Measurements from ENCODE around the gene IL17RC. TPM values are rescaled to one million over a fixed set of nuclear protein-coding genes. Genes with fewer than 3 reads are reported as not detected.

IL17RC gene
- polyA plus RNA-seq, 4 donors = 37.8 to 47.6 (median 41.6) TPM

DNA sequence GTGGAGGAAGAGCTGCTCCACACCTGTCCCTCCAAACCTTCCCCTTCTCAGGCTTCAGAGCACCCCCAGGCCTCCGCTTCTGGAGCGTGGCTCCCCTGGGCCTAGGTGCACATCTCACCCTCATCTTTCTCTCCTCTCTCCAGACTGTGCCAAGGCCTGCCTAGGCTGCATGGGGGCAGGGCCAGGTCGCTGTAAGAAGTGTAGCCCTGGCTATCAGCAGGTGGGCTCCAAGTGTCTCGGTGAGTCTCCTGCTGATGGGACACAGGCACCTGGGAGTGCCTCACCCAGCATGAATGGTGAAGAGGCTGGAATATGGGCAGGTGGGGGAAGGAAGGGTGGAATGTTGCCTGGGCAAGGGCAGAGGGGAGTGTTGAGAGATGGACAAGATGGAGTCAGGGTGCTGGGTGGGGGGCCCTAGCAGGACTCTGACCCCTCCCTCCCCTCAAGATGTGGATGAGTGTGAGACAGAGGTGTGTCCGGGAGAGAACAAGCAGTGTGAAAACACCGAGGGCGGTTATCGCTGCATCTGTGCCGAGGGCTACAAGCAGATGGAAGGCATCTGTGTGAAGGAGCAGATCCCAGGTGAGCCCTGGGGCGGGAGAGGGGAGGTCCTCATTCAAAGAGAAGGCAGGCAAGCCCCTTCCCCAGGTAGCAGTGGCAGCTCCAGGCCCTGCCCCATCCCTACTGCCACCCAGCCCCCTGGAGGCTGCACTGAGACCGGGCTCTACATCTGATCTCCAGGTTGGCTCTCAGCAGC, 26.2 kb downstream of the IL17RC start:
- no peak for DNase-seq (ENCODE audit: low read depth in 4 of 4, low spot score in 2 of 4)

DNA sequence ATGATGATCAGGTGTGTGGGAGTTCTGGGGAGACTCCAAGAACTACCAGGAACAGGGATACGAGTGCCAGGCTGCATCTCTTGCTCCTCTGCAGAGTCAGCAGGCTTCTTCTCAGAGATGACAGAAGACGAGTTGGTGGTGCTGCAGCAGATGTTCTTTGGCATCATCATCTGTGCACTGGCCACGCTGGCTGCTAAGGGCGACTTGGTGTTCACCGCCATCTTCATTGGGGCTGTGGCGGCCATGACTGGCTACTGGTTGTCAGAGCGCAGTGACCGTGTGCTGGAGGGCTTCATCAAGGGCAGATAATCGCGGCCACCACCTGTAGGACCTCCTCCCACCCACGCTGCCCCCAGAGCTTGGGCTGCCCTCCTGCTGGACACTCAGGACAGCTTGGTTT, 27.4 kb downstream of the IL17RC start:
- no peak for DNase-seq (ENCODE audit: low read depth in 4 of 4, low spot score in 2 of 4)

DNA sequence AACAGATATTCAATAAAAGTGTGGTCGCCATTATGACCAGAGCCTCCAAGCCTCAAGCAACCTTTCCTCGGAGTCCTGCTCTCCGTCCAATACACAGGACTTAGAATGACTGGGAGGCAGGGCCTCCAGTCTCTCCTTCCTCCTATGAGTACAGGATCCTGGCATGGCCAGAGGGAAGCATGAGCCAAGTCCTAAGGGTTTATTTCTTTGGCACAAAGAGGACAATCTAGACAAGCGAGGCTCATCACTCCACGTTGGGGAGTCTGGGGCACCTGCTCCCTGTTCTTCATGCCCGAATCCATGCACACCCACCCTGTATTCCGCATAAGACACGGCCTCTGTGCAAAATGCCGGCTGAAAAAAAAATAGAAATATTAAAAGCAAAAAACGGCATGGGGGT, 28.5 kb downstream of the IL17RC start:
- DNase-seq (ENCODE audit: low read depth in 4 of 4, low spot score in 2 of 4) = no peak

DNA sequence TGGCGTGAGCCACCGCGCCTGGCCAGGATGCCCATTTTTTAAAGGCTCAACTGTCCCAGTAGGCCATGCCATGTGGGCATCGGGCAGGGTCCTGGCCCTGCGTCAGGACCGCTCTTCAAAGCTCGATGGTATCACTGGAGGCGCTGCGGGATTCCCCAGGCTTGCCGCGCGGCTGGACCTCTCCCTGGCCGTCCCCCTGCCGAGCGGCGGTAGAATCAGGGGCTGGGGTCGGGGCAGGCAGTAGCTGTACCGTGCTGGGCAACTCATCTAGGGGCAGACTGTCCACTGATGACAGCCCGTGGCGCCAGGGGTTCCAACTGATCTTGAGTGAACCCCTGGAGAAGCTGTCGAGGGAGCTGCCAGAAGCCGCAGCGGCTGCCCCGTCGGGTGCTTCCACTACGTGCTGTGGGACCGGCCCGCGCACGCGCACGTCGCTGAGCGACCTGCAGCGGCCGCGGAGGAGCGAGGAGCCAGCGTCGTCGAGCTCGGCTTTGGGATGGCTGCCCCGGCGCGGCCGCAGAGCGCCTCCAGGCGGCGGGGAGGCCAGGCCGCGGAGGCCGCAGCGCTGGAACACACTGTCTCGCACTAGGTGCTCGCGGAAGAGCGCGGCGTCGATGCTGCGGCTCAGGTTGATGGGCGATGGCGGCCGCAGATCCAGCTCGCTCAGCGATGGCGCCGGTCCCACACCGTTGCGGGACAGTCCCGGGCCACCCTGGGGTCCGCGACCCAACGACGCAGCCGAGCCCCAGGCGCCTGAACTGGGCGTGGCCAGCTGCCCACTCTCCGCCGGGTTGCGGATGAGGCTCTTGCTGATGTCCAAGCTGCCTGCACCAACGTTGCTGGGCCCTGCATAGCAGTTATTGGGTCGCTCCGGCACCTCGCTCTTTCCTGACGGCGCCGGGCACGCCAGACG, 29.5 kb downstream of the IL17RC start:
- DNase-seq (ENCODE audit: low read depth in 4 of 4, low spot score in 2 of 4) = peak; percentile 63 to 73 (median 68)

DNA sequence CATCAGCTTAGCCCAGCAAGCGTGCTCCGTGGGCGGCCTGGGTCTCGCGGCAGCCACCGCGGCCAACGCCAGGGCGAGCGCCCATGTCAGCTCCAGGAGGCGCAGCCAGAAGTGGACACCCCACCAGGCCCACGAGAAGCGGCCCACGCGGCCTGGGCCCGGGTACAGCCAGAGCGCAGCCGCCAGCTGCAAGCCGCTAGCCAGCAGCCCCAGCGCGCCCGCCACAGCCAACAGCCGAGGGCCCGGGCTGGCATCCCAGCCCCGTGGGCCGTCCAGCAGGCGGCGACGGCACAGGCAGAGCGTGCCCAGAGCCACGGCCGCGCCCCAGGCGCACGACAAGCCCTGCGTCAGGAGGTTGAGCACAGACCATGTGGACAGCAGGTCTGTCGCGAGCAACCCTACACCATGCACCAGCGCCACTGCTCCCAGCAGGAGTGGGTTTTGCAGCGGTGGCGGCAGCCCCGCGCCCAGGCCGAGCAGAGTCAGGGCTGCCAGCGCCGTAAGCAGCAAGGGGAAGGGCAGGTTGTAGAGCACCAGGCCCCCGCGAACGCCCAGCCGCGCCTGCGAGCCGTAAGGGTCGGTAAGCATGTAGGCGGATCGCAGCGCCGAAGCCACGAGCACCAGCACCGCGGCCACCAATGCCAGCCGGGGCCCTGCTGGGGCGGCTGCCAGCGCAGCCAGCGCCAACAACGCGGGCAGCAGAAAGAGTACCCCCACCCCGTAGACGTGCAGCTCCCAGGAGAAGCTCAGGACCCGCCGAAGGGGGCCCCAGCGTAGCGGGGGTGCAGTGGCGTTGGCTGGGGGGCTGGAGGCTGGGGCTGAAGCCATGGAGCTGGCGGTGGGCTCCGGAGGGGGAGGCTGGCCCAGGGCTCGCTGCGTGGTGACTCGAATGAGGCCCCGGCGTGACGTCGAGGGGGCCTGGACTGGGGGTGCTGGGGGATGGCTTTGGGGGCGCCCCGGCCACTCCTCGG, 30.4 kb downstream of the IL17RC start:
- peak in 3 of 4 donors; percentile 26 to 43 (median 39) for DNase-seq (ENCODE audit: low read depth in 4 of 4, low spot score in 2 of 4)

DNA sequence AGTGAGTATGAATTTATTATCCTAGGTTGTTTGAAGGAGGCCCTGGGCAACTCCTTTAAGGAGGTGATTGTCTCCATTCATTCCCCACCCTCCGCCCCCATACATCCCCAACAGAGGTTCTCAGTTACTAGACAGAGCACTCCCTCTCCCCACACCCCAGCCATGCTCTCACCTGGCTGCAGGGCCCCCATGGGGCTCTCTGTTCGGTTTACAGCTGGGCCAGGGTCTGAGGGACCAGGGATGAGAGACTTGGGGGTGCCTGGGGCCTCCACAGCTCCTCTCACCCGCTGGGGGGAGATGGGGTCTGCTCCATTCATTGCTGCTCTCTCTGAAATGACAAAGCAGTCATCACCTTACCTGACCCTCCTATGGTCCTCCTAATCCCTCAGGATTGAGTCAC, 31.7 kb downstream of the IL17RC start:
- no peak for DNase-seq (ENCODE audit: low read depth in 4 of 4, low spot score in 2 of 4)

DNA sequence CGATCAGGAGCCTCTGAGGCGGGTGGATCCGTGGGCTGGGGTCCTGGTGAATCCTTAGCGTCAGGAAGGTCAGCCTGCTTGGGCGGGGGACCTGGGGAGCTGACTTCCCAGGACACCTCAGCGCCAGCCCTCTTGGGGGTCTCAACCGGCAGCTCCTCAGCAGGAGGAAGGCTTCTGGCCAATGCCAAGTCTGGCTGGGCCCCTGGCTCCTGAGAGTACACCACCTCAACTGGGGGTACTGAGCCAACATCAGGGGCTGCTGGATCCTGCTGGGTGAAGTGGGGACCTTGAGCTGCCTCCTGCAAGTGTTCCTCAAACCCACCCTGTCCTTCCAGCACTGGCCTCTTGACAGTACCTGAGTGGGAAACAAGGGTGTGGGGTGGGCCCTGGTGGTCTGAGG, 32.2 kb downstream of the IL17RC start:
- no peak for DNase-seq (ENCODE audit: low read depth in 4 of 4, low spot score in 2 of 4)

DNA sequence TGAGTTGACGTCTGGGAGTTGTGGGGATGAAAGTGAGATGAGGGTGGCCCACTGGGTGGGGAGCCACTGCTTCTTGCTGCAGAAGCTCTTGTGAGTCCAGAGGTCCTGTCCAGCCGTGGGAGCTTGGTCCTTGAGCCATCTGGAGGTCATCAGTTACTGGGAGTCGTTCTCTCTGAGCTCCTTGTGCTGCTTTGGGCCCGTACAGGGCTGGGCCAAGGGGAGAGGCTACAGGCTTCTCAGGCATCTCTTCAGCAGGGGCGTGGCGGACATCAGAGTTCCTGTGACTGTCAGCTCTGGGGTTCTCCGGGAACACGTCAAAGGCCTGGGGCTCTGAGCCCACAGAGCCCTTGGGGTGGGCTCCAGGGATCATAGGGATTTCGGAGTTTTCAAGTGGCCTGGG, 32.7 kb downstream of the IL17RC start:
- DNase-seq (ENCODE audit: low read depth in 4 of 4, low spot score in 2 of 4) = no peak

DNA sequence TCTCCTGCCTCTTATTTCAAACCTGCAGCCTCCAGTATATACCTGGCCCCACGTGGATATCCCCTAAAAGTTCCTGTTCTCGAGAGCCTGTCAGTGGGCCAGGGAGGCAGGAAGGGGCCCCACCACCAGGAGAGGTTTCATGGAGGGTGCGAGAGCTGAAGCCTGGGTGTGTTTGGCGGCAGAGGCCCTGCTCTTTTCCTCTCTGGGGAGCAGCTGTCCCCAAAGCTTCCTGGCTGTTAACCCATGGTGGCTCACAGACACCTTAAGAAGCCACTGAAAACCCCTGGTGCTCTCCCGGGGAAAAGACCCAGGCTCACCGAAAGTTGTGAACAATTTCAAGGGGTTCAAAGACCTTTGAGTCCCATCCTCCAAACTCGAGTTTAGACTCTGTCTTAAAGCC, 34.2 kb downstream of the IL17RC start:
- no peak for DNase-seq (ENCODE audit: low read depth in 4 of 4, low spot score in 2 of 4)

DNA sequence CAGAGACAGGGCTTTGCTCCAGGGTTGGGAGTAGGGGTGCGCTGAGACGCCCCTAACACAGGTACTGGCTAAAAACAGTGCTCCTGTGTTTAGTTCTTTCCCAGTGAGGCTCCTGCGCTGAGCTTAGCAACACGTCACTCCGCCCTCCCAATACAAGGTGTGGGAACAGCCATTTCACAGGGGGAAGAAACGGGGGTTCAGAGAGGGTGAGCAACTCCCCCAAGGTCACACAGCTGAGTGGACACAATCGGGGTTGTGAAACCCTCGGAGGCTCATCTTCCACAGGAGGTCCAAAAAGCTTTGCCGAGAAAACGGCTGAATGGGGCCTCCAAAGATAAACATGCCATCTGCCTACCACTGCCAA, 34.7 kb downstream of the IL17RC start:
- no peak for DNase-seq (ENCODE audit: low read depth in 4 of 4, low spot score in 2 of 4)

DNA sequence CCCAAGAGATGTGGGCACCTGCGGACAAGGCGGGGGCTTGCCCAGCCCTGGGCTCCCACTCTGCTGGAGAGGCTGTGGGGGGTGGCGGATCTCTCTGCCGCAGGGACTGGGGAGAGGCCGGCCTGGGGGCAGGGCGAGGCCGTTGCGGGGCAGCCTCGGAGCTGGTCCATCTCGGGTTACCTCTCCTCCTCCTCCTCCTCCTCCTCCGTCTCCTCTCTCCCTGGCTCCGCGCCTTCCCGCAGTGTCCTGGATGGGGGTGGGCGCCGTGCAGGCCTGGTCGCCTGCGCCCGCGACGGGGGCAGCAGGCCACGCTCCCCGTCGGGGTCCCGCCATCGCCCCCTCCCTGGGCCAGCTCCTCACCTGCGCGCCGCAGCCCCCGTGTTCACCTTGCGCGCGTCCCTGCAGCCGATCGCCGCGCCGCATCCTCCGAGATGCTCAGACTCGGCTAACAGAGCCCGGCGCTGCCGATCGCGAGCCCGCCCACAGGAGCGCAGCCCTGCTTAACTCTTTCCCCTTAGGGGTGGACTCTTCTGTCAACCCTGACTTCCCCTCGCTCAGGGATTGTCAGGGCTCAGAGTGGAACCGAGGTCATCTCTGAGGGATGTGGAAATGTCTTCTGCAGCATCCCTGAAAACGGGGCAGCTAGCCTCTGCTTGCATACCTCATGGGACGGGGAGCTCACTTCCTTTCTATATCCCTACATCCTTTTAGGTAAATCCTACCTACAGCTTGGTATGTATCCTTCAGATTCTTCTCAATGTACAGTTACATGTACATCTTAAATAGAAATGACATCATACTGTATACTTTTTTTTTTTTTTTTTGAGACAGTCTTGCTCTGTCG, 35.3 kb downstream of the IL17RC start, which contains the start of gene PRRT3:
PRRT3 (minus strand) TSS at position 447 of the 844 bp plus-strand sequence. CDS start 2,293 bp downstream, outside the sequence.
- peak in 2 of 4 donors; percentile 19 to 37 for DNase-seq (ENCODE audit: low read depth in 4 of 4, low spot score in 2 of 4)

DNA sequence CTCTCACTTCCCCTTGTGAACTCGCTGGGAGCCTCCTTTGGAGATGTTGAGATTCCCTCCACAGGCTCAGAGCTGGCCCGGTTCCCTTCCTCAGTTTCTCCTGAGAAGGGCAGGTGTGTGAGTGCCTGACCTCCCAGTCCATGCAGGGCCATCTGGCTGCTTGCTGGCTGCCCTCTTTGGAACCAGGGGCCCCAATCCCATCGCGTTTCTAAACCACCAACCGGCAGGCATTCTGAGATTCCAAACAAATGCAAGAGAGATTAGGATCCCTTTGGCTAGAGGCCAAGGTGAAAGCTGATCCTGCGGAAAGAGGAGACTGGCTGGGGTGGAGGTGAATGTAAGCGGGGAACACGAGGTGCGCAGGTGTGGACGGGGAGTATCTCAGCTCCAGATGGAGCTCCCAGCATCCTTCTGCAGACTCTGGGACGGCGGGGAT, 38.2 kb downstream of the IL17RC start:
- peak in 2 of 4 donors; percentile 37 to 54 for DNase-seq (ENCODE audit: low read depth in 4 of 4, low spot score in 2 of 4)

DNA sequence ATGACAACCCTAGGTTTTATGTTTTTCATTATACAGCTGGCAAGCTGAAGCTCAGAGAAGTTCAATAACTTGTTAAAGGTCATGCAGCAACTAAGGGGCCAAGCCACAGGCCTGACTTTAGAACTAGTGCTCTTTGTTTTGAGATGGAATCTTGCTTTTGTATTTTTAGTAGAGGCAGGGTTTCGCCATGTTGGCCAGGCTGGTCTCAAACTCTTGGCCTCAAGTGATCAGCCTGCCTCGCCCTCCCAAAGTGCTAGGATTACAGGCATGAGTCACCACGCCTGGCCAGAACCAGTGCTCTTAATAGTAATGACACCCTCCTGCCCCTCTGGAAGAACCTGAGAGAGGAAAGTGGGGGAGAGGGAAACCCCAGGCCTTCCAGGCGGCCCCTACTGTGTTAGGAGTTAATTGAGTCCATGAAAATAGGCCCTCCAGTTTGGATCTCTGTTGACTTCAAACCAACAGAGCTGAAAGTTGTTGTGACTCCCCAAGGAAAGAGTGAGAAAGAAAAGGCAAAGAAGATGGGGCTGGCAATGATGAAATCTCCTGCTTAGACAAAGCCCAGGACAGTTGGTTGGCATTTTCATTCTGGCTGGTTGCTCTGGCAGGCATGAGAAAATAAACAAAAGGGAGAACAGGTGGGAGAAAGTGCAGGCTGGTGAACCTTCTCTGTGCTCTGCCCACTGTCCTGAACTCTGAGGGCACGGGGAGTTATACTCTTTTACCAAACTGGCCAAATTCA, 38.9 kb downstream of the IL17RC start:
- DNase-seq (ENCODE audit: low read depth in 4 of 4, low spot score in 2 of 4) = no peak

DNA sequence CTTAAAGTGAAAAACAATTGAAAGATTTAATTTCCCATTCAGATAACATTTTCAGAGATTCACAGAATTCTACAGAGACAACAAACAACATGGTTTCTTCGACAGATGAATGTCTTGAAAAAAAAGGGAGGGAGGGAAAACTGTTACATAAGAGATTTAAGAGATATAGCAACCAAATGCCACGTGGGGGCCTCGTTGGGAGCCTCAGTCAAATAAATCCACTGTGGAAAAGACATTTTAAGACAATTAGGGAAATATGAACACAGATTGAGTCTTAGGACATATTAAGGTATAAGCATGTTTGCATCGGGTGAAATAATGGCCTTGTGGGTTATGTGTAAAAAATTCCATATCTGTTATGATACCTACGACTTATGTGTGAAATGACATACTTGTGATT, 40.3 kb downstream of the IL17RC start:
- no peak for DNase-seq (ENCODE audit: low read depth in 4 of 4, low spot score in 2 of 4)

DNA sequence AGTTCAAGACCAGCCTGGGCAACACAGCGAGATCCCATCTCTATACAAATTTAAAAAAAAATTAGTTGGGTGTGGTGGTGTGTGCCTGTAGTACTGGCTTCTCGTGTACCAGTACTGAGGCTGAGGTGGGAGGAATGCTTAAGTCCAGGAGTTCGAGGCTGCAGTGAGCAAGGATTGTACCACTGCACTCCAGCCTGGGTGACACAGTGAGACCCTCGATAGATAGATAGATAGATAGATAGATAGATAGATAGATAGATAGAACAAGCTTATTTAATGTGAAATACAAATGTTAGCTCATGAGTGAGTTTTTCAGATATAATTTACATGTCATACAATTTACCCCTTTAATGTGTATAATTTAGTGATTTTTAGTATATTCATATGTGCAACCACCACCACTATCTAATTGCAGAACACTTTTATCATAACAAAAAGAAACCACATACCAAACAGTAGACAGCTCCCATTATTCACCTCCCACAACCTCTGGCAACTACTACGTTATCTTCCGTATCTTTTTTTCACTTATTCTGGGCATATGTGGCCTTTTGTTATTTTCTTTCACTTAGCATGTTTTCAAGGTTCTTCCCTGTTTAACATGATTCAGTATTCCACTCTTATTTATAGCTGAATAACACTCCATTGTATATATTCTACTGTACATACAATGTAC, 48.4 kb downstream of the IL17RC start:
- no peak for DNase-seq (ENCODE audit: low read depth in 4 of 4, low spot score in 2 of 4)

DNA sequence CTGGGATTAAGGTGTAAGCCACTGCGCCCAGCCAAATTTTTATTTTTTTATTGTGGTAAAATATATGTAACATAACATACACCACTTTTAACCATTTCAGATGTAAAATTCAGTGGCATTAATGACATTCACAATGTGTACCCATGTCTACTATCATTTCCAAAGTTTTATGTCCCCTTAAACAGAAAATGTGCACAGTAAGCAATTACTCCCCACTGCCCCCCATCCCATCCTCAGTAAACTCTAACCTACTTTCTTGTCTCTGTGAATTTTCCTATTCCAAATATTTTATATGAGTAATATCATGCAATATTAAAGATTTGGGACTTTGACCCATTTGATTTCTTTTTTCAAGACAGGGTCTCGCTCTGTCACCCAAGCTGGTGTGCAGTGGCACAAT, 49.9 kb downstream of the IL17RC start:
- DNase-seq (ENCODE audit: low read depth in 4 of 4, low spot score in 2 of 4) = no peak

DNA sequence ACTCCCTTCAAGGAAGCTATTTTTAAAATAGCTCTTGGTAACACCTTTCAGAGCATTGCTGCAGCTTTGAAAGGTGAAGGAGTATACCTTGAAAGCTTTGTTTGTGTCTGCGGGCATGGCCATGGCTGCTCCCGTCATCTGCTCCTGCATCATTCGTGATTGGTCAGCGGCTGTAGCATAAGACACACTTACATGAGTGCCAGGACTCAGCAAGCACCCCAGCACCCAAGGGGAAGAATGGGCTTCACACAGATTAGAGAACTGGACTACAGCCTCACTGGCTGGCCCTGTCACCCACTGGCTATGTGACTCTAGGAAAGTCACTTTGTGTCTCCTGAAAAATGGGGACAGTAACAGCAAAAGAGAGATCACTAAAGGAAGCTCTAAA, 52.7 kb downstream of the IL17RC start:
- DNase-seq (ENCODE audit: low read depth in 4 of 4, low spot score in 2 of 4) = no peak

DNA sequence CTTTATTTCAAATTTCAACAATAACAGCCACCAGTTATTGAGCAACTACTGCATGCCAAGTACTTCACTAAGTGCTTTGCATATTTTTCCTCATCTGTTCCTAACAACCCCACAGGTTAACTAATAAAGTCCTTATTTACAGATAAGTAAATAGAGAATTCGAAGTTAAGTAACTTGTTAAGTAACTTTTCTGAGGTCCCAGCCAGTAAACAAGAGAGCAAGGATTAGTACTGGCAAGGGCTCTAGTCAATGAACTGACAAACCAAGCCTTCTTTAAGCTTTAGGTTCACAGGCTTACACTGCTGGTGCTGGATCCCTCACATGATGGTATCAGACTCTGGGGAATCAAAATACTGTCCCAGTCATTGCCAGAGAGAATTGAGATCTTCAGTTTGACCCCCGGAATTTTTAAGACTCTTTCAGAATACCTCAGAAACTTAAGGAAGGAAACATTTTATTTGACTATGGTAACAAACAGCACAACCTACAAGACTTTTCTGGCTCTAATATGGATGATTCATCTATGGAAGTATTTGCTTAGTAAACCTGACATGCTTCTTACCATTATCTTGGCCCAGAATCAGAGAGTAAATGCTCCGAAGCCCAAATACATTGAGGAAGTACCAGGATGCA, 53.2 kb downstream of the IL17RC start:
- no peak for DNase-seq (ENCODE audit: low read depth in 4 of 4, low spot score in 2 of 4)
